GM23248 (cell line): ENCODE measurements around the gene COL7A1. TPM values are rescaled to one million over a fixed set of nuclear protein-coding genes. Genes with fewer than 3 reads are reported as not detected.

Experiments
- DNase-seq: peaks from one replicate; pipeline ENCODE4 v3.0.0-alpha.2; 2015
- H2AFZ ChIP-seq: fragments of 200-600 bp; sonication (generic); 2 replicates; pipeline ENCODE4 v1.6.1; 2016; ENCODE audit warnings: antibody characterized with exemption
- H3F3A ChIP-seq: fragments of 200-600 bp; sonication (generic); 2 replicates; pipeline ENCODE4 v1.6.1; 2016; ENCODE audit warnings: mild to moderate bottlenecking, antibody characterized with exemption, mixed run types; ENCODE audit not compliant: insufficient read depth
- H3K27ac ChIP-seq: fragments of 200-600 bp; sonication (generic); 2 replicates; pipeline ENCODE4 v1.5.1; 2016; ENCODE audit warnings: mild to moderate bottlenecking
- H3K27me3 ChIP-seq: fragments of 200-600 bp; sonication (generic); replicated peaks from 2 replicates; pipeline ENCODE4 v1.6.1; 2016; ENCODE audit warnings: mild to moderate bottlenecking; ENCODE audit not compliant: insufficient read depth
- H3K36me3 ChIP-seq: fragments of 200-600 bp; sonication (generic); 2 replicates; pipeline ENCODE4 v1.6.1; 2016; ENCODE audit warnings: low read depth, mild to moderate bottlenecking
- H3K4me1 ChIP-seq: fragments of 200-600 bp; sonication (generic); 2 replicates; pipeline ENCODE4 v1.6.1; 2016; ENCODE audit warnings: mild to moderate bottlenecking; ENCODE audit not compliant: insufficient read depth
- H3K4me2 ChIP-seq: fragments of 200-600 bp; sonication (generic); one replicate; pipeline ENCODE4 v1.6.1; 2016; ENCODE audit warnings: mild to moderate bottlenecking; ENCODE audit not compliant: unreplicated experiment
- H3K4me3 ChIP-seq: fragments of 200-600 bp; sonication (generic); 2 replicates; pipeline ENCODE4 v1.5.1; 2016; ENCODE audit warnings: mild to moderate bottlenecking
- H3K79me2 ChIP-seq: fragments of 200-600 bp; sonication (generic); 2 replicates; pipeline ENCODE4 v1.6.1; 2016; ENCODE audit warnings: mild to moderate bottlenecking; ENCODE audit not compliant: insufficient read depth
- H3K9ac ChIP-seq: fragments of 200-600 bp; sonication (generic); 2 replicates; pipeline ENCODE4 v1.6.1; 2016; ENCODE audit warnings: mild to moderate bottlenecking
- H3K9me2 ChIP-seq: fragments of 200-600 bp; sonication (generic); 2 replicates; pipeline ENCODE4 v1.6.1; 2016; ENCODE audit warnings: mixed run types, mild to moderate bottlenecking, moderate library complexity; ENCODE audit not compliant: insufficient read depth
- H3K9me3 ChIP-seq: fragments of 200-600 bp; sonication (generic); one replicate; pipeline ENCODE4 v1.6.1; 2017; ENCODE audit warnings: low read depth
- H4K20me1 ChIP-seq: fragments of 200-600 bp; sonication (generic); 2 replicates; pipeline ENCODE4 v1.6.0; 2016; ENCODE audit not compliant: insufficient read depth
- EZH2 ChIP-seq: fragments of 200-600 bp; sonication (generic); IDR thresholded peaks from 2 replicates; pipeline ENCODE4 v1.6.1; 2018; ENCODE audit warnings: antibody characterized with exemption, mild to moderate bottlenecking; ENCODE audit not compliant: insufficient read depth, poor library complexity, severe bottlenecking
- EZH2phosphoT487 ChIP-seq: fragments of 200-600 bp; sonication (generic); IDR thresholded peaks from 2 replicates; pipeline ENCODE4 v1.6.1; 2018; ENCODE audit warnings: antibody characterized with exemption, moderate library complexity, mild to moderate bottlenecking, low read depth; ENCODE audit not compliant: insufficient read depth
- WGBS, 2 experiments: methylation state at CpG; one replicate each; pipeline ENCODE4 v1.1.6; 2015 to 2017; ENCODE audit warnings: low lambda C conversion rate in 2 of 2, low coverage in 1 of 2; ENCODE audit errors: missing lambda C conversion rate in 2 of 2; 5-methylcytosine and 5-hydroxymethylcytosine counted together
- in situ Hi-C: fragments of 300-500 bp; cut with MboI; formaldehyde crosslinking; loops from 2 replicates; pipeline ENCODE4 v1.15.0; 2020
- polyA plus RNA-seq: library from polyadenylated mRNA; unstranded; fragments of >200 nt; fragmentation: Nextera tagmentation; extraction: Ambion mirVana; gene quantifications from 2 replicates; pipeline ENCODE4 v1.2.1, GENCODE V29; 2016
- total RNA-seq: library from RNA; depleted of rRNA; stranded (reverse); fragments of >200 nt; shearing (Covaris generic); gene quantifications from 2 replicates; pipeline ENCODE4 v1.2.3, GENCODE V29; 2014

The COL7A1 gene
- total and polyA plus RNA-seq, 2 experiments from 2014 or later, result 11.2 to 33.6 TPM

GRCh38 chr3:48630407-48630806 is 35.3 kb upstream of the COL7A1 start:
- no peak overlapping the region for H3K4me2 ChIP-seq
- DNase-seq, result no peak
- H3K9me3 ChIP-seq, result no peaks in the 10 kb centered on the region
- H3K27ac ChIP-seq, result no peak overlapping the region
- H3K79me2 ChIP-seq, result peaks cover 14% of the 10 kb centered on the region
- no peaks in the 10 kb centered on the region; the same call in 1 of the 2 replicates for H4K20me1 ChIP-seq
- no peaks in the 10 kb centered on the region for H3K27me3 ChIP-seq
- in situ Hi-C loops, result no loop called here
- H3K4me1 ChIP-seq, result peaks cover 8% of the 10 kb centered on the region; the same call in 1 of the 2 replicates
- WGBS, 2 experiments, result 92 to 95% methylated on average over 8 of the region's 8 CpGs
- no peaks in the 10 kb centered on the region for H3K9me2 ChIP-seq
- H3K9ac ChIP-seq, result no peak overlapping the region
- TF ChIP-seq EZH2 (no peak), EZH2phosphoT487 (no peak)
- H3K4me3 ChIP-seq, result no peak overlapping the region
- no peaks in the 10 kb centered on the region; the same call in 1 of the 2 replicates for H3K36me3 ChIP-seq
- no peaks in the 10 kb centered on the region for H3F3A ChIP-seq
- H2AFZ ChIP-seq, result no peak overlapping the region

- Histone ChIP-seq H3F3A (no peaks in the 10 kb centered on the region), H3K9me2 (no peaks in the 10 kb centered on the region), H3K4me2 (no peak overlapping the region), H2AFZ (no peak overlapping the region), H3K9ac (no peak overlapping the region), H3K9me3 (no peaks in the 10 kb centered on the region), H3K79me2 (peaks cover 13% of the 10 kb centered on the region), H3K4me3 (no peak overlapping the region), H3K36me3 (no peaks in the 10 kb centered on the region; the same call in 1 of the 2 replicates), H3K4me1 (peaks cover 8% of the 10 kb centered on the region; the same call in 1 of the 2 replicates), H3K27ac (no peak overlapping the region), H4K20me1 (no peaks in the 10 kb centered on the region; the same call in 1 of the 2 replicates), H3K27me3 (no peaks in the 10 kb centered on the region)
- WGBS, 2 experiments, result 98 to 99% methylated on average over 9 to 12 of the region's 12 CpGs
- DNase-seq, result no peak
- TF ChIP-seq EZH2, result no peak
- TF ChIP-seq EZH2phosphoT487, result no peak
- in situ Hi-C loops, result no loop called here
Measured at GRCh38 chr3:48629894-48630293, 34.8 kb upstream of the COL7A1 start.

GRCh38 chr3:48628277-48629017 is 33.3 kb upstream of the COL7A1 start:
- Histone ChIP-seq H4K20me1 (no peaks in the 10 kb centered on the region), H3K9me3 (no peaks in the 10 kb centered on the region), H3K27me3 (no peaks in the 10 kb centered on the region), H3K4me3 (no peak overlapping the region), H3K4me1 (no peaks in the 10 kb centered on the region), H3K79me2 (no peaks in the 10 kb centered on the region), H3K9me2 (no peaks in the 10 kb centered on the region), H3K36me3 (no peaks in the 10 kb centered on the region; the same call in 1 of the 2 replicates), H2AFZ (no peak overlapping the region), H3F3A (no peaks in the 10 kb centered on the region), H3K27ac (no peak overlapping the region), H3K4me2 (no peak overlapping the region), H3K9ac (no peak overlapping the region)
- no peak for DNase-seq
- WGBS, 2 experiments, result 85% methylated on average over 8 to 13 of the region's 13 CpGs
- TF ChIP-seq EZH2 (no peak), EZH2phosphoT487 (no peak)
- in situ Hi-C loops, result no loop called here

GRCh38 chr3:48625600-48625999 is 30.5 kb upstream of the COL7A1 start:
- in situ Hi-C loops, result no loop called here
- H3F3A ChIP-seq, result no peaks in the 10 kb centered on the region
- WGBS, 2 experiments, result 89 to 93% methylated on average over 6 of the region's 6 CpGs
- no peaks in the 10 kb centered on the region for H3K9me3 ChIP-seq
- H3K27ac ChIP-seq, result no peak overlapping the region
- H3K27me3 ChIP-seq, result no peaks in the 10 kb centered on the region
- H2AFZ ChIP-seq, result no peak overlapping the region
- H3K9me2 ChIP-seq, result no peaks in the 10 kb centered on the region
- H3K36me3 ChIP-seq, result no peaks in the 10 kb centered on the region; the same call in 1 of the 2 replicates
- TF ChIP-seq EZH2, result no peak
- TF ChIP-seq EZH2phosphoT487, result no peak
- H3K4me1 ChIP-seq, result no peaks in the 10 kb centered on the region
- H4K20me1 ChIP-seq, result no peaks in the 10 kb centered on the region
- no peak overlapping the region for H3K9ac ChIP-seq
- DNase-seq, result no peak
- H3K79me2 ChIP-seq, result no peaks in the 10 kb centered on the region
- no peak overlapping the region for H3K4me2 ChIP-seq
- H3K4me3 ChIP-seq, result no peak overlapping the region
